KMS-11 (cell line): Measurements from ENCODE around the gene NOL12.

Source experiments
- H2AFZ ChIP-seq: fragments of 200-600 bp; sonication (generic); 2 replicates; pipeline ENCODE4 v1.6.1; 2016; ENCODE audit warnings: antibody characterized with exemption, mixed run types, low read depth
- H3K27ac ChIP-seq: fragments of 200-600 bp; sonication (generic); 2 replicates; pipeline ENCODE4 v1.6.1; 2016; ENCODE audit warnings: mild to moderate bottlenecking, mixed run types
- H3K27me3 ChIP-seq: fragments of 200-600 bp; sonication (generic); 2 replicates; pipeline ENCODE4 v1.6.1; 2017; ENCODE audit warnings: mild to moderate bottlenecking, low read depth, mixed run types, moderate library complexity; ENCODE audit not compliant: insufficient read depth
- H3K36me3 ChIP-seq: fragments of 200-600 bp; sonication (generic); 2 replicates; pipeline ENCODE4 v1.6.1; 2017; ENCODE audit warnings: mild to moderate bottlenecking, mixed run types; ENCODE audit not compliant: insufficient read depth
- H3K4me1 ChIP-seq: fragments of 200-600 bp; sonication (generic); 2 replicates; pipeline ENCODE4 v1.6.1; 2016; ENCODE audit warnings: mild to moderate bottlenecking, low read depth, mixed run types; ENCODE audit not compliant: poor library complexity, severe bottlenecking
- H3K4me2 ChIP-seq: fragments of 200-600 bp; sonication (generic); 2 replicates; pipeline ENCODE4 v1.7.0; 2016; ENCODE audit warnings: mild to moderate bottlenecking, mixed run types
- H3K4me3 ChIP-seq: fragments of 200-600 bp; sonication (generic); IDR thresholded peaks from 2 replicates; pipeline ENCODE4 v1.6.1; 2017; ENCODE audit warnings: low read depth, low read length, mixed read lengths; ENCODE audit not compliant: insufficient read depth
- H3K79me2 ChIP-seq: fragments of 200-600 bp; sonication (generic); 2 replicates; pipeline ENCODE4 v1.6.1; 2016; ENCODE audit warnings: low read depth, mixed run types; ENCODE audit not compliant: insufficient read depth
- H3K9ac ChIP-seq: fragments of 200-600 bp; sonication (generic); 2 replicates; pipeline ENCODE4 v1.6.1; 2016; ENCODE audit warnings: mild to moderate bottlenecking, mixed run types
- H4K20me1 ChIP-seq: fragments of 200-600 bp; sonication (generic); 2 replicates; pipeline ENCODE4 v1.6.1; 2016; ENCODE audit warnings: mild to moderate bottlenecking, mixed run types; ENCODE audit not compliant: insufficient read depth
- TF ChIP-seq, protein P1 (sequence below): fragments of 200-600 bp; sonication (generic); conservative IDR thresholded peaks from 2 replicates; pipeline ENCODE4 v1.6.1; 2017; ENCODE audit warnings: low read depth, mild to moderate bottlenecking, antibody characterized with exemption, low read length, moderate library complexity, mixed read lengths

Gene NOL12

GRCh38 chr22:37681001-37681424, 5.1 kb upstream of the NOL12 start:
- Histone ChIP-seq H2AFZ (no peak overlapping the region), H3K9ac (no peak overlapping the region), H3K36me3 (no peaks in the 10 kb centered on the region), H3K4me1 (peaks cover 18% of the 10 kb centered on the region), H3K4me3 (no peak overlapping the region), H3K27me3 (no peaks in the 10 kb centered on the region), H3K4me2 (no peak overlapping the region), H3K79me2 (peaks cover 7% of the 10 kb centered on the region; the same call in 1 of the 2 replicates), H3K27ac (no peak overlapping the region), H4K20me1 (no peaks in the 10 kb centered on the region)
- TF ChIP-seq, protein P1, sequence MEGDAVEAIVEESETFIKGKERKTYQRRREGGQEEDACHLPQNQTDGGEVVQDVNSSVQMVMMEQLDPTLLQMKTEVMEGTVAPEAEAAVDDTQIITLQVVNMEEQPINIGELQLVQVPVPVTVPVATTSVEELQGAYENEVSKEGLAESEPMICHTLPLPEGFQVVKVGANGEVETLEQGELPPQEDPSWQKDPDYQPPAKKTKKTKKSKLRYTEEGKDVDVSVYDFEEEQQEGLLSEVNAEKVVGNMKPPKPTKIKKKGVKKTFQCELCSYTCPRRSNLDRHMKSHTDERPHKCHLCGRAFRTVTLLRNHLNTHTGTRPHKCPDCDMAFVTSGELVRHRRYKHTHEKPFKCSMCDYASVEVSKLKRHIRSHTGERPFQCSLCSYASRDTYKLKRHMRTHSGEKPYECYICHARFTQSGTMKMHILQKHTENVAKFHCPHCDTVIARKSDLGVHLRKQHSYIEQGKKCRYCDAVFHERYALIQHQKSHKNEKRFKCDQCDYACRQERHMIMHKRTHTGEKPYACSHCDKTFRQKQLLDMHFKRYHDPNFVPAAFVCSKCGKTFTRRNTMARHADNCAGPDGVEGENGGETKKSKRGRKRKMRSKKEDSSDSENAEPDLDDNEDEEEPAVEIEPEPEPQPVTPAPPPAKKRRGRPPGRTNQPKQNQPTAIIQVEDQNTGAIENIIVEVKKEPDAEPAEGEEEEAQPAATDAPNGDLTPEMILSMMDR, result no peak

DNA sequence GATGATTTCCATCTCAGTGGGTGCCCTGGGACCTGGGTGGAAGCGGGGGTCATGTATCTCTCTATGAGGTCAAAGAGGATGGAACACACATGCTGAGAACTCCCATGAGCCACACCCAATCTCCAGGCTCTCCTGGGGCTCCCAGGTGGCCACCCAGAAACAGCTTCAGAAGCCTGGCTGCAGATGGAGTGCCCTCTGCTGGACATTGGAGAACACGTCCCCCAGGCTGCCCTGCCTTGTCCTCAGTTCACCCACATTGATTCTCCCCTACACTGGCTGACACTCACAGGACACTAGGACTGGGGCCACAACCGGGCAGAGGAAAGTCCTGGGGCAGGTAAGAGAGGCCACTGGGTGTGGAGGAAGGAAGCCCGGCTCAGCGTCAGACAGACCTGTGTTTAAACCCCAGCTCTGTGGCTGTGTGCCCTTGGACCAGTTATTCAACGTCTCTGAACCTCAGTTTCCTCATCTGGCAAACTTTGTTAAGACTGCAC, 4.5 kb upstream of the NOL12 start:
- Histone ChIP-seq H3K4me1 (peaks cover 18% of the 10 kb centered on the region), H4K20me1 (no peaks in the 10 kb centered on the region), H2AFZ (no peak overlapping the region; the same call in 1 of the 2 replicates), H3K4me3 (no peak overlapping the region), H3K79me2 (peaks cover 4% of the 10 kb centered on the region; the same call in 1 of the 2 replicates), H3K27ac (no peak overlapping the region), H3K36me3 (no peaks in the 10 kb centered on the region), H3K9ac (no peak overlapping the region), H3K4me2 (no peak overlapping the region), H3K27me3 (no peaks in the 10 kb centered on the region)
- TF ChIP-seq, protein P1, result peak; percentile 75

DNA sequence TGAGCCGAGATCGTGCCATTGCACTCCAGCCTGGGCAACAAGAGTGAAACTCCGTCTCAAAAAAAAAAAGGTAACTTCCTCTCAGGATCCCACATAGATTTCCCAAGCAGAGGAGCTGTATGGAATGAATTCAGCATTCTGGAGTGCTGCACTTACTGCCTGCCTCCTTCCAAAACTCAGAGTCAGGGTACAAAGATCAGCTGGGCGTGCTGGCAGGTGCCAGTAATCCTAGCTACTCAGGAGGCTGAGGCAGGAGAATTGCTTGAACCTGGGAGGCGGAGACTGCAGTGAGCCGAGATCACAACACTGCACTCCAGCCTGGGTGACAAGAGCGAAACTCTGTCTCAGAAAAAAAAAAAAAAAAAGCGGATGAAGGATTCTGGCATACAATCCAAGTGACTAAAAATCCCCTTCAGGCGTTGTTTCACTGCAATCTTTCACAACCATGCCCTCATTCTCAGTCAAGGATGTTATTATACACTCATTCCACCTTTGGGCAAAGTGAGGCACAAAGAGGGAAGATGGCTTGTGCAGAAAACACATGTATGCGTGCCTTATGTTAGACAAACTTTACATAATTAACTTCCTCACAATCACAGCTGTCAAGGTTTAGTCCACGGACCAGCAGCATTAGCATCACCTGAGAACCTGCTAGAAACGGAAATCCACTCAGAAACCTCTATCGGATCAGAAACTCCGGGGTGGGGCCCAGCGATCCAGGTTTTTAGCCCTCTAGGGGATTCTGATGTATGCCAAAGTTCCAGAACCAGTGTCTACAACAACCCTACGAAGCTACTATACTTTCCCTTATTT, 1.1 kb upstream of the NOL12 start:
- no peak overlapping the region for H3K27ac ChIP-seq
- H3K4me1 ChIP-seq, result peaks cover 14% of the 10 kb centered on the region
- H3K79me2 ChIP-seq, result peaks cover 12% of the 10 kb centered on the region; the same call in 1 of the 2 replicates
- no peak overlapping the region; the same call in 1 of the 2 replicates for H3K4me2 ChIP-seq
- H3K36me3 ChIP-seq, result no peaks in the 10 kb centered on the region
- no peak overlapping the region for H3K4me3 ChIP-seq
- H3K9ac ChIP-seq, result no peak overlapping the region
- H3K27me3 ChIP-seq, result no peaks in the 10 kb centered on the region
- H2AFZ ChIP-seq, result no peak overlapping the region
- TF ChIP-seq, protein P1, result no peak
- H4K20me1 ChIP-seq, result no peaks in the 10 kb centered on the region

DNA sequence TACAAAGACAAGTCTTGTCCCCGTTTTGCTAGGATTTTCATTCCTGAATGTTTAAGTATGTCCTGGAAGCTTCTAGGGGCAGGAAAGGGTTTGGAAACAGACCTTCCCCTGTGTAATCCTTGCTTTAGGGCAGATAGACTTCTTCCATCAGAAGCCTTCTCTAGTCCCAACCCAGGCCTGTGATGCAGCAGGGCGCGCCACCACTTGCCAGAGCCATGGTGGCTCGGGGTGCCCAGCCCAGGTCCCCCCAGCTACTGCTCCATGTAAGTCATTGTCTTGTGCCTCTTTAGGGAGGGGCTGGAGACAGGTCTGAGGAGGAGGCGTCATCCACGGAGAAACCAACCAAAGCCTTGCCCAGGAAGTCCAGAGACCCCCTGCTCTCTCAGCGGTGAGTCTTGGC, 4.3 kb downstream of the NOL12 start:
- peaks cover 12% of the 10 kb centered on the region; the same call in 1 of the 2 replicates for H3K79me2 ChIP-seq
- no peak overlapping the region for H3K4me3 ChIP-seq
- no peak overlapping the region for H3K9ac ChIP-seq
- peaks cover 5% of the 10 kb centered on the region for H3K4me1 ChIP-seq
- no peaks in the 10 kb centered on the region for H4K20me1 ChIP-seq
- no peaks in the 10 kb centered on the region; the same call in 1 of the 2 replicates for H3K36me3 ChIP-seq
- no peak overlapping the region for H3K27ac ChIP-seq
- no peaks in the 10 kb centered on the region for H3K27me3 ChIP-seq
- TF ChIP-seq, protein P1, result no peak
- H2AFZ ChIP-seq, result no peak overlapping the region
- no peak overlapping the region for H3K4me2 ChIP-seq
